Smooth muscle cell (in vitro differentiated cells): ENCODE measurements around the gene CHMP6. TPM values are rescaled to one million over a fixed set of nuclear protein-coding genes. Genes with fewer than 3 reads are reported as not detected.

Source experiments
- DNase-seq: peaks from one replicate; lab custom pipeline; 2025; ENCODE audit not compliant: unreplicated experiment; lab: John Stamatoyannopoulos, UW
- H2AFZ ChIP-seq: fragments of 200-600 bp; sonication (generic); 2 replicates; pipeline ENCODE4 v1.6.0; 2016; ENCODE audit warnings: antibody characterized with exemption, low read depth, mild to moderate bottlenecking
- H3F3A ChIP-seq: fragments of 200-600 bp; sonication (generic); 2 replicates; pipeline ENCODE4 v1.6.0; 2017; ENCODE audit warnings: antibody characterized with exemption, low read depth
- H3K27ac ChIP-seq: fragments of 200-600 bp; sonication (generic); 2 replicates; pipeline ENCODE4 v1.5.1; 2016; ENCODE audit warnings: low read depth, mild to moderate bottlenecking
- H3K27me3 ChIP-seq: fragments of 200-600 bp; sonication (generic); 2 replicates; pipeline ENCODE4 v1.6.1; 2016; ENCODE audit warnings: low read depth, mild to moderate bottlenecking
- H3K36me3 ChIP-seq: fragments of 200-600 bp; sonication (generic); 2 replicates; pipeline ENCODE4 v1.5.1; 2016; ENCODE audit warnings: low read depth
- H3K4me1 ChIP-seq: fragments of 200-600 bp; sonication (generic); 2 replicates; pipeline ENCODE4 v1.5.1; 2016; ENCODE audit warnings: low read depth
- H3K4me2 ChIP-seq: fragments of 200-600 bp; sonication (generic); 2 replicates; pipeline ENCODE4 v1.6.0; 2016; ENCODE audit warnings: mild to moderate bottlenecking
- H3K4me3 ChIP-seq: fragments of 200-600 bp; sonication (generic); 2 replicates; pipeline ENCODE4 v1.5.1; 2016; ENCODE audit warnings: mild to moderate bottlenecking
- H3K79me2 ChIP-seq: fragments of 200-600 bp; sonication (generic); 2 replicates; pipeline ENCODE4 v1.6.0; 2016; ENCODE audit warnings: low read depth, mild to moderate bottlenecking
- H3K9ac ChIP-seq: fragments of 200-600 bp; sonication (generic); 2 replicates; pipeline ENCODE4 v1.6.0; 2016; ENCODE audit warnings: low read depth
- H3K9me3 ChIP-seq: fragments of 200-600 bp; sonication (generic); replicated peaks from 2 replicates; pipeline ENCODE4 v1.5.1; 2016; ENCODE audit warnings: low read depth
- H4K20me1 ChIP-seq: fragments of 200-600 bp; sonication (generic); 2 replicates; pipeline ENCODE4 v1.6.0; 2016; ENCODE audit warnings: low read depth
- CTCF ChIP-seq: fragments of 200-600 bp; sonication (generic); IDR thresholded peaks from 2 replicates; pipeline ENCODE4 v1.5.1; 2017; ENCODE audit warnings: borderline replicate concordance, mild to moderate bottlenecking, antibody characterized with exemption; ENCODE audit not compliant: insufficient read depth, poor library complexity, severe bottlenecking
- WGBS: methylation state at CpG from one replicate; pipeline ENCODE4 v1.1.7; 2016; ENCODE audit warnings: low lambda C conversion rate; 5-methylcytosine and 5-hydroxymethylcytosine counted together
- polyA plus RNA-seq: library from polyadenylated mRNA; unstranded; fragments of >200 nt; fragmentation: Nextera tagmentation; extraction: Ambion mirVana; gene quantifications from 2 replicates; pipeline ENCODE4 v1.2.1, GENCODE V29; 2016
- total RNA-seq: library from RNA; depleted of rRNA; stranded (reverse); fragments of >200 nt; gene quantifications from 2 replicates; pipeline ENCODE4 v1.2.3, GENCODE V29; 2014

The CHMP6 gene
- total and polyA plus RNA-seq, 2 experiments from 2014 or later: 5.8 to 21.5 TPM

GRCh38 chr17:81011951-81012350 lies 20.3 kb downstream of the CHMP6 start:
- no peaks in the 10 kb centered on the region for H3K36me3 ChIP-seq
- H3K4me1 ChIP-seq: no peaks in the 10 kb centered on the region
- H3K27me3 ChIP-seq: peaks cover 4% of the 10 kb centered on the region
- H3K4me3 ChIP-seq: no peak overlapping the region
- H2AFZ ChIP-seq: no peak overlapping the region
- H3K79me2 ChIP-seq: no peaks in the 10 kb centered on the region
- no peaks in the 10 kb centered on the region for H3F3A ChIP-seq
- no peak overlapping the region for H3K4me2 ChIP-seq
- H3K9me3 ChIP-seq: peaks cover 3% of the 10 kb centered on the region
- H3K27ac ChIP-seq: no peak overlapping the region
- no peaks in the 10 kb centered on the region for H4K20me1 ChIP-seq
- no peak for DNase-seq
- 39% methylated on average over 3 of the region's 3 CpGs for WGBS
- no peak overlapping the region for H3K9ac ChIP-seq
- TF ChIP-seq CTCF: no peak

GRCh38 chr17:81012574-81013447 lies 21.2 kb downstream of the CHMP6 start:
- H3K36me3 ChIP-seq: no peaks in the 10 kb centered on the region

GRCh38 chr17:81013642-81014041 lies 22.0 kb downstream of the CHMP6 start:
- H4K20me1 ChIP-seq: no peaks in the 10 kb centered on the region
- no peak for DNase-seq
- H3K27me3 ChIP-seq: no peaks in the 10 kb centered on the region
- no peak overlapping the region for H3K4me3 ChIP-seq
- no peaks in the 10 kb centered on the region for H3K79me2 ChIP-seq
- no peak overlapping the region for H3K27ac ChIP-seq
- 86% methylated on average over 6 of the region's 6 CpGs for WGBS
- TF ChIP-seq CTCF: no peak
- no peak overlapping the region for H2AFZ ChIP-seq
- peaks cover 3% of the 10 kb centered on the region for H3K9me3 ChIP-seq
- H3K9ac ChIP-seq: no peak overlapping the region
- no peak overlapping the region for H3K4me2 ChIP-seq
- peaks cover 12% of the 10 kb centered on the region for H3K4me1 ChIP-seq
- peaks cover 10% of the 10 kb centered on the region for H3F3A ChIP-seq
- no peaks in the 10 kb centered on the region for H3K36me3 ChIP-seq

More at GRCh38 chr17:81012574-81013447, 21.2 kb downstream of the CHMP6 start:
- peaks cover 2% of the 10 kb centered on the region for H3F3A ChIP-seq
- H3K9ac ChIP-seq: no peak overlapping the region
- peaks cover 4% of the 10 kb centered on the region for H3K4me1 ChIP-seq
- H3K9me3 ChIP-seq: peaks cover 3% of the 10 kb centered on the region
- no peaks in the 10 kb centered on the region for H4K20me1 ChIP-seq
- no peak for TF ChIP-seq CTCF
- H3K27me3 ChIP-seq: no peaks in the 10 kb centered on the region
- H3K4me2 ChIP-seq: no peak overlapping the region
- no peak overlapping the region for H3K27ac ChIP-seq
- no peak overlapping the region for H3K4me3 ChIP-seq
- WGBS: 89% methylated on average over 13 of the region's 13 CpGs
- DNase-seq: no peak
- no peak overlapping the region for H2AFZ ChIP-seq
- no peaks in the 10 kb centered on the region for H3K79me2 ChIP-seq
